K562 (cell line): ENCODE results near the gene PHF21A. TPM values are rescaled to one million over a fixed set of nuclear protein-coding genes. Genes with fewer than 3 reads are reported as not detected.

Experiments
- ATAC-seq: fragments of 200-7000 bp; cut with Tn5 transposase; 3 replicates; pipeline ENCODE4 v1.9.1; 2020; ENCODE audit warnings: moderate library complexity
- BruUV-seq: library from RNA; stranded (reverse); fragments of 400-500 nt; replicated peaks from 2 replicates; lab custom pipeline; 2021; lab: Mats Ljungman, UMichigan
- CTCF ChIA-PET: fragments of 300-600 bp; formaldehyde crosslinking; extraction: SDS; loops from one replicate; lab custom pipeline; 2021; ENCODE audit warnings: low intra/inter-chr PET ratio; lab: Yijun Ruan, JAX
- POLR2A ChIA-PET: fragments of 300-600, 350-650 bp; sonication (Branson Sonifier 250); formaldehyde crosslinking; extraction: SDS; loops from one replicate; lab custom pipeline; 2021; ENCODE audit warnings: antibody characterized with exemption, inconsistent platforms; lab: Yijun Ruan, JAX
- DNase-seq, 4 experiments: peaks; one replicate each; pipeline versions ENCODE4 v3.0.0 to v3.0.0-alpha.2; 2011 to 2018; ENCODE audit warnings: low spot score in 3 of 4, mixed read lengths in 3 of 4; ENCODE audit errors: extremely low read depth in 1 of 4
- FAIRE-seq: peaks from 2 replicates; lab custom pipeline; 2011; peaks lifted over from hg19 to GRCh38; lab: Jason Lieb, UNC
- H2AFZ ChIP-seq: 2 replicates; pipeline ENCODE4 v1.6.0; 2011; ENCODE audit warnings: low read depth, low read length, control low read depth, inconsistent platforms
- H3K27ac ChIP-seq: fragments of 200-600 bp; 3 replicates; pipeline ENCODE4 v1.8.0; 2011; ENCODE audit warnings: low read depth, mild to moderate bottlenecking, control low read depth, inconsistent platforms, low read length, moderate library complexity, mixed read lengths; ENCODE audit errors: extremely low read depth
- H3K27me3 ChIP-seq, 2 experiments: fragments of 300-600 bp in 1 of 2; 2 replicates in 1 of 2; 3 replicates in 1 of 2; pipeline versions ENCODE4 v1.6.0 to v1.8.0; 2011; ENCODE audit warnings: inconsistent platforms in 2 of 2, low read length in 2 of 2, mild to moderate bottlenecking in 1 of 2, mixed read lengths in 1 of 2, moderate library complexity in 1 of 2; ENCODE audit not compliant: control insufficient read depth in 2 of 2, insufficient read depth in 2 of 2
- H3K36me3 ChIP-seq: fragments of 300-600 bp; 3 replicates; pipeline ENCODE4 v1.8.0; 2011; ENCODE audit warnings: mild to moderate bottlenecking, low read length, inconsistent platforms; ENCODE audit not compliant: control insufficient read depth, insufficient read depth
- H3K4me1 ChIP-seq, 2 experiments: fragments of 200-600 bp in 1 of 2; replicated peaks in 1 of 2; 2 replicates in 1 of 2; 3 replicates in 1 of 2; pipeline versions ENCODE4 v1.5.1 to v1.8.0; 2011; ENCODE audit warnings: inconsistent platforms in 2 of 2, low read length in 2 of 2, mild to moderate bottlenecking in 1 of 2, mixed read lengths in 1 of 2, moderate library complexity in 1 of 2; ENCODE audit not compliant: control insufficient read depth in 2 of 2, insufficient read depth in 2 of 2
- H3K4me2 ChIP-seq: 2 replicates; pipeline ENCODE4 v1.6.1; 2011; ENCODE audit warnings: low read length, control low read depth, inconsistent platforms, mixed read lengths; ENCODE audit not compliant: insufficient read depth
- H3K4me3 ChIP-seq: fragments of 200-600 bp; sonication (generic), shearing (Covaris generic); 2 replicates; pipeline ENCODE4 v1.5.1; 2016; ENCODE audit warnings: control low read depth, inconsistent platforms
- H3K79me2 ChIP-seq: fragments of 200-600 bp; 3 replicates; pipeline ENCODE4 v1.8.0; 2011; ENCODE audit warnings: low read length, inconsistent platforms; ENCODE audit not compliant: control insufficient read depth, insufficient read depth
- H3K9ac ChIP-seq, 2 experiments: 2 replicates each; pipeline versions ENCODE4 v1.6.0 to v1.6.1; 2011; ENCODE audit warnings: low read depth in 2 of 2, low read length in 2 of 2, control low read depth in 1 of 2, inconsistent platforms in 1 of 2, mild to moderate bottlenecking in 1 of 2, mixed read lengths in 1 of 2; ENCODE audit not compliant: insufficient read depth in 1 of 2
- H3K9me1 ChIP-seq: one replicate; pipeline ENCODE4 v1.6.0; 2011; ENCODE audit warnings: inconsistent platforms, mild to moderate bottlenecking, low read length, moderate library complexity; ENCODE audit not compliant: control insufficient read depth, insufficient read depth
- H3K9me3 ChIP-seq: replicated peaks from 2 replicates; pipeline ENCODE4 v1.5.1; 2011; ENCODE audit warnings: low read depth, low read length, inconsistent platforms; ENCODE audit not compliant: control insufficient read depth, insufficient read depth
- H4K20me1 ChIP-seq: replicated peaks from 2 replicates; pipeline ENCODE4 v1.6.1; 2011; ENCODE audit warnings: low read length, inconsistent platforms, mixed read lengths; ENCODE audit not compliant: control insufficient read depth, insufficient read depth
- AFF1 ChIP-seq, 2 experiments: fragments of 450-650 bp; IDR thresholded peaks; 2 replicates each; pipeline ENCODE4 v1.6.1; 2018; ENCODE audit warnings: mild to moderate bottlenecking in 2 of 2, low read depth in 1 of 2; ENCODE audit not compliant: partially characterized antibody in 2 of 2
- CTBP1 ChIP-seq: fragments of 450-650 bp; IDR thresholded peaks from 2 replicates; pipeline ENCODE4 v1.6.1; 2016; ENCODE audit warnings: borderline replicate concordance
- FOXA3 ChIP-seq, 2 experiments: fragments of 450-650 bp in 1 of 2; sonication (generic) in 1 of 2; formaldehyde crosslinking; IDR thresholded peaks in 1 of 2; conservative IDR thresholded peaks in 1 of 2; 2 replicates each; pipeline versions ENCODE4 v1.4.0 to v1.8.0; 2020 to 2022; ENCODE audit warnings: mild to moderate bottlenecking in 2 of 2, missing genetic modification reagents in 1 of 2
- RREB1 ChIP-seq: fragments of 250-450 bp; sonication (Bioruptor Pico); IDR thresholded peaks from 2 replicates; pipeline ENCODE4 v1.4.0; 2020
- STAG1 ChIP-seq: sonication (generic); formaldehyde crosslinking; IDR thresholded peaks from 2 replicates; pipeline ENCODE4 v1.5.0; 2020; ENCODE audit warnings: missing genetic modification reagents, borderline replicate concordance
- WGBS: fragments of 100-300 bp; shearing (Covaris generic); methylation state at CpG from one replicate; pipeline ENCODE4 v1.1.6; 2016; ENCODE audit warnings: low coverage, mixed read lengths; ENCODE audit not compliant: insufficient coverage; ENCODE audit errors: missing lambda C conversion rate; 5-methylcytosine and 5-hydroxymethylcytosine counted together
- in situ Hi-C: fragments of 300-500 bp; cut with MboI; formaldehyde crosslinking; loops from 4 replicates; pipeline ENCODE4 v1.15.0; 2018; ENCODE audit warnings: inconsistent platforms, mixed read lengths
- intact Hi-C: fragments of 100-400 bp; cut with micrococcal nuclease; formaldehyde crosslinking; loops from 2 replicates; pipeline ENCODE4 v1.14.2; 2022
- polyA plus RNA-seq, 8 experiments: library from polyadenylated mRNA; depleted of rRNA in 4 of 8; stranded (reverse) in 5 of 8; unstranded in 3 of 8; fragments of >200 nt; fragmentation: Nextera tagmentation in 2 of 8; fragmentation: Illumina TruSeq in 1 of 8; extraction: Ambion mirVana in 2 of 8; extraction: Trizol in 1 of 8; gene quantifications; 2 replicates each; pipeline versions ENCODE4 v1.2.1 to v1.2.3, GENCODE V29; 2011 to 2014; ENCODE audit warnings: inconsistent platforms in 1 of 8, missing spikeins in 1 of 8
- total RNA-seq, 7 experiments: library from RNA; depleted of rRNA in 6 of 7; stranded (reverse); fragments of >200 nt in 6 of 7; fragmentation: Illumina TruSeq in 2 of 7; extraction: Trizol in 2 of 7; gene quantifications; 2 replicates each; pipeline versions ENCODE4 v1.2.1 to v1.2.3, GENCODE V29; 2011 to 2021; ENCODE audit warnings: low replicate concordance in 1 of 7
- TF ChIP-seq, protein P1 (sequence below), 2 experiments: IDR thresholded peaks; 2 replicates each; pipeline ENCODE4 v1.6.1; 2011; ENCODE audit warnings: borderline replicate concordance in 1 of 2, control low read depth in 1 of 2, low read depth in 1 of 2, low read length in 1 of 2, mild to moderate bottlenecking in 1 of 2, mixed read lengths in 1 of 2, moderate library complexity in 1 of 2; ENCODE audit not compliant: insufficient read depth in 1 of 2, insufficient read length in 1 of 2, poor library complexity in 1 of 2, severe bottlenecking in 1 of 2; ENCODE audit errors: extremely low read depth in 1 of 2

The PHF21A gene
- total and polyA plus RNA-seq, 9 of the 15 experiments (the other 6 are each of a cell fraction or from before 2014, with no cell fraction given): 1.5 to 32.4 (median 10.7) TPM

- 20% methylated on average over 11 of the region's 11 CpGs for WGBS
- no peak for FAIRE-seq
- Histone ChIP-seq H2AFZ (peak overlapping the region; percentile 42), H3K4me1 (peaks cover 7 to 11% of the 10 kb centered on the region in 2 experiments; a peak in 4 of 5 replicates), H3K9ac (peak overlapping the region in 1 of 2 experiments; percentile 30; a peak in 1 of 4 replicates), H3K27me3 (no peaks in the 10 kb centered on the region), H4K20me1 (no peaks in the 10 kb centered on the region), H3K27ac (no peak overlapping the region), H3K4me3 (no peak overlapping the region), H3K9me1 (no peaks in the 10 kb centered on the region), H3K4me2 (peak overlapping the region; percentile 49), H3K9me3 (no peaks in the 10 kb centered on the region), H3K36me3 (no peaks in the 10 kb centered on the region), H3K79me2 (no peaks in the 10 kb centered on the region)
- no TSS peak for BruUV-seq
- ChIA-PET CTCF (no interaction called here), POLR2A (interaction anchor here (0.6 to 1.0 kb wide), 2 partner anchors 9 to 197 kb away, joined by 3 read pairs; no protein-coding TSS in a partner anchor)
- in situ Hi-C loops: no loop called here
- intact Hi-C loops: no loop called here
- peak; percentile 61 for ATAC-seq
- DNase-seq: no peak
- TF ChIP-seq, protein P1, sequence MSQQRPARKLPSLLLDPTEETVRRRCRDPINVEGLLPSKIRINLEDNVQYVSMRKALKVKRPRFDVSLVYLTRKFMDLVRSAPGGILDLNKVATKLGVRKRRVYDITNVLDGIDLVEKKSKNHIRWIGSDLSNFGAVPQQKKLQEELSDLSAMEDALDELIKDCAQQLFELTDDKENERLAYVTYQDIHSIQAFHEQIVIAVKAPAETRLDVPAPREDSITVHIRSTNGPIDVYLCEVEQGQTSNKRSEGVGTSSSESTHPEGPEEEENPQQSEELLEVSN (IDR thresholded peaks at IDR 0.05; ENCODE audit: borderline replicate concordance in 1 of 2, extremely low read depth in 1 of 2, insufficient read depth in 1 of 2, insufficient read length in 1 of 2, low read depth in 1 of 2, low read length in 1 of 2, poor library complexity in 1 of 2, severe bottlenecking in 1 of 2): peak in 1 of 2 experiments; percentile 37
- TF ChIP-seq AFF1 (IDR thresholded peaks at IDR 0.05; ENCODE audit: low read depth in 1 of 2, partially characterized antibody in 2 of 2): no peak
- no peak for TF ChIP-seq RREB1 (CRISPR knock-in tag)
- TF ChIP-seq FOXA3 (CRISPR knock-in tag; conservative IDR thresholded peaks at IDR 0.05 in 1 of 2, IDR thresholded peaks at IDR 0.05 in 1 of 2): 0 out of 4 replicates have a peak, but pooled peaks of 1 of the 2 experiments have one; percentile 39
- TF ChIP-seq CTBP1: peak; percentile 44; the same call in 1 of the 2 replicates
- no peak for TF ChIP-seq STAG1
Measured at GRCh38 chr11:46149342-46149741, 28.1 kb upstream of the PHF21A start.
